HepG2 (cell line): ENCODE data around the gene U2AF2. TPM values are rescaled to one million over a fixed set of nuclear protein-coding genes. Genes with fewer than 3 reads are reported as not detected.

Experiments
- ATAC-seq: fragments of 200-7000 bp; cut with Tn5 transposase; 3 replicates; pipeline ENCODE4 v1.9.1; 2020; ENCODE audit warnings: mild to moderate bottlenecking, moderate library complexity
- BruUV-seq: library from RNA; stranded (reverse); fragments of 400-500 nt; replicated peaks from 2 replicates; lab custom pipeline; 2021; lab: Mats Ljungman, UMichigan
- CTCF ChIA-PET: fragments of 300-600 bp; formaldehyde crosslinking; extraction: SDS; loops from one replicate; lab custom pipeline; 2021; ENCODE audit warnings: low total read pairs, inconsistent platforms, low intra/inter-chr PET ratio; lab: Yijun Ruan, JAX
- POLR2A ChIA-PET: fragments of 350-600 bp; sonication (Branson Sonifier 250); formaldehyde crosslinking; loops from one replicate; lab custom pipeline; 2020; ENCODE audit warnings: antibody characterized with exemption, inconsistent platforms; lab: Yijun Ruan, JAX
- DNase-seq: peaks from one replicate; pipeline ENCODE4 v3.0.0-alpha.2; 2015; ENCODE audit warnings: low spot score
- FAIRE-seq: peaks from 3 replicates; lab custom pipeline; 2011; peaks lifted over from hg19 to GRCh38; lab: Jason Lieb, UNC
- H2AFZ ChIP-seq: one replicate; pipeline ENCODE4 v1.6.1; 2011; ENCODE audit warnings: low read length, inconsistent platforms
- H3K27ac ChIP-seq: fragments of 300-600 bp; 3 replicates; pipeline ENCODE4 v1.8.0; 2011; ENCODE audit warnings: mixed run types, mild to moderate bottlenecking, mixed read lengths, low read length, inconsistent platforms; ENCODE audit not compliant: insufficient read depth; ENCODE audit errors: extremely low read length
- H3K27me3 ChIP-seq, 2 experiments: fragments of 200-600 bp in 1 of 2; 2 replicates in 1 of 2; 3 replicates in 1 of 2; pipeline versions ENCODE4 v1.6.0 to v1.8.0; 2011; ENCODE audit warnings: low read length in 2 of 2, mild to moderate bottlenecking in 2 of 2, moderate library complexity in 2 of 2, inconsistent platforms in 1 of 2; ENCODE audit not compliant: insufficient read depth in 2 of 2, control insufficient read depth in 1 of 2
- H3K36me3 ChIP-seq, 2 experiments: fragments of 200-600 bp in 1 of 2; replicated peaks in 1 of 2; 2 replicates in 1 of 2; 3 replicates in 1 of 2; pipeline versions ENCODE4 v1.5.1 to v1.8.0; 2011; ENCODE audit warnings: low read length in 2 of 2, inconsistent platforms in 1 of 2; ENCODE audit not compliant: insufficient read depth in 2 of 2, control insufficient read depth in 1 of 2
- H3K4me1 ChIP-seq: 2 replicates; pipeline ENCODE4 v1.5.1; 2012; ENCODE audit warnings: low read length, inconsistent platforms; ENCODE audit not compliant: insufficient read depth
- H3K4me2 ChIP-seq: 2 replicates; pipeline ENCODE4 v1.6.0; 2011; ENCODE audit warnings: low read depth, low read length, inconsistent platforms
- H3K4me3 ChIP-seq, 3 experiments: fragments of 200-600 bp in 1 of 3; sonication (generic), shearing (Covaris generic) in 1 of 3; replicated peaks in 1 of 3; 2 replicates each; pipeline ENCODE4 v1.5.1; 2011 to 2016; ENCODE audit warnings: low read length in 3 of 3, inconsistent platforms in 2 of 3, low read depth in 2 of 3, mild to moderate bottlenecking in 2 of 3, control low read depth in 1 of 3, mixed read lengths in 1 of 3; ENCODE audit not compliant: insufficient read depth in 1 of 3
- H3K79me2 ChIP-seq: one replicate; pipeline ENCODE4 v1.6.1; 2011; ENCODE audit warnings: low read length, inconsistent platforms; ENCODE audit not compliant: insufficient read depth
- H3K9ac ChIP-seq: 2 replicates; pipeline ENCODE4 v1.6.0; 2011; ENCODE audit warnings: mild to moderate bottlenecking, low read depth, low read length, inconsistent platforms; ENCODE audit not compliant: insufficient read depth
- H3K9me3 ChIP-seq: 2 replicates; pipeline ENCODE4 v1.5.1; 2012; ENCODE audit warnings: mild to moderate bottlenecking, low read length
- H4K20me1 ChIP-seq: 2 replicates; pipeline ENCODE4 v1.6.0; 2011; ENCODE audit warnings: inconsistent platforms, mild to moderate bottlenecking, low read length, moderate library complexity; ENCODE audit not compliant: insufficient read depth
- ARNT2 ChIP-seq: sonication (generic); formaldehyde crosslinking; IDR thresholded peaks from 2 replicates; pipeline ENCODE4 v1.8.0; 2022; ENCODE audit warnings: mild to moderate bottlenecking, low read depth, missing genetic modification reagents, moderate library complexity
- BCL6 ChIP-seq: IDR thresholded peaks from 2 replicates; pipeline ENCODE4 v1.6.1; 2016; ENCODE audit warnings: missing genetic modification reagents, missing compliant biosample characterization
- CCAR2 ChIP-seq: fragments of 200-400 bp; formaldehyde crosslinking; optimal IDR thresholded peaks from 2 replicates; pipeline ENCODE3; 2018; ENCODE audit warnings: low read depth, mild to moderate bottlenecking, low read length, moderate library complexity
- ELF3 ChIP-seq: IDR thresholded peaks from 2 replicates; pipeline ENCODE4 v1.6.1; 2016; ENCODE audit warnings: missing genetic modification reagents, missing compliant biosample characterization
- PAX8 ChIP-seq: sonication (generic); formaldehyde crosslinking; IDR thresholded peaks from 2 replicates; pipeline ENCODE4 v1.8.0; 2022; ENCODE audit warnings: mild to moderate bottlenecking, missing genetic modification reagents, borderline replicate concordance
- RBM22 ChIP-seq: fragments of 200-400 bp; formaldehyde crosslinking; optimal IDR thresholded peaks from 2 replicates; pipeline ENCODE3; 2017; ENCODE audit warnings: mild to moderate bottlenecking, low read length, moderate library complexity
- STAG1 ChIP-seq: sonication (generic); formaldehyde crosslinking; IDR thresholded peaks from 2 replicates; pipeline ENCODE4 v1.4.0; 2020; ENCODE audit warnings: missing genetic modification reagents
- ZNF280D ChIP-seq: sonication (generic); formaldehyde crosslinking; IDR thresholded peaks from 2 replicates; pipeline ENCODE4 v1.5.1; 2020; ENCODE audit warnings: mild to moderate bottlenecking, missing genetic modification reagents
- ZNF484 ChIP-seq: sonication (generic); formaldehyde crosslinking; IDR thresholded peaks from 2 replicates; pipeline ENCODE4 v1.5.1; 2020; ENCODE audit warnings: mild to moderate bottlenecking, low read depth, missing genetic modification reagents, borderline replicate concordance
- ZNF605 ChIP-seq: sonication (generic); formaldehyde crosslinking; IDR thresholded peaks from 2 replicates; pipeline ENCODE4 v1.8.0; 2022; ENCODE audit warnings: mild to moderate bottlenecking, missing genetic modification reagents
- ZNF687 ChIP-seq: sonication (generic); formaldehyde crosslinking; IDR thresholded peaks from 2 replicates; pipeline ENCODE4 v1.5.1; 2020; ENCODE audit warnings: mild to moderate bottlenecking, missing genetic modification reagents, moderate library complexity
- ZNF740 ChIP-seq: sonication (generic); formaldehyde crosslinking; IDR thresholded peaks from 2 replicates; pipeline ENCODE4 v1.4.0; 2020; ENCODE audit warnings: missing genetic modification reagents
- ZSCAN25 ChIP-seq: sonication (generic); formaldehyde crosslinking; IDR thresholded peaks from 2 replicates; pipeline ENCODE4 v1.8.0; 2022; ENCODE audit warnings: mild to moderate bottlenecking, missing genetic modification reagents
- WGBS: methylation state at CpG from one replicate; pipeline ENCODE4 v1.1.6; 2017; ENCODE audit warnings: low lambda C conversion rate; 5-methylcytosine and 5-hydroxymethylcytosine counted together
- in situ Hi-C: cut with HindIII; loops from 2 replicates; pipeline ENCODE4 v1.10.0; 2017; ENCODE audit warnings: low pct_unique_long_range_greater_than_20kb; ENCODE audit not compliant: extremely low pct_ligation_motif_present
- intact Hi-C: fragments of 100-400 bp; cut with micrococcal nuclease; formaldehyde crosslinking; loops from one replicate; pipeline ENCODE4 v1.10.0; 2022; ENCODE audit not compliant: unreplicated experiment
- polyA plus RNA-seq, 8 experiments: library from polyadenylated mRNA; depleted of rRNA in 3 of 8; stranded (reverse) in 7 of 8; unstranded in 1 of 8; fragments of >200 nt; fragmentation: Illumina TruSeq in 4 of 8; extraction: Trizol in 4 of 8; gene quantifications; 2 replicates each; pipeline versions ENCODE4 v1.2.1 to v1.2.3, GENCODE V29; 2011 to 2016; ENCODE audit warnings: low read depth in 4 of 8, missing spikeins in 1 of 8, mixed read lengths in 1 of 8; ENCODE audit not compliant: insufficient read depth in 1 of 8
- total RNA-seq, 5 experiments: library from RNA; depleted of rRNA; stranded (reverse); fragments of >200 nt; fragmentation: Illumina TruSeq; extraction: Trizol; gene quantifications; 2 replicates each; pipeline ENCODE4 v1.2.3, GENCODE V29; 2016; ENCODE audit warnings: low read depth in 1 of 5

Gene U2AF2
- total and polyA plus RNA-seq, 2 of the 13 experiments (the other 11 are each of a cell fraction or from before 2014, with no cell fraction given), result 84.3 to 124 TPM

DNA sequence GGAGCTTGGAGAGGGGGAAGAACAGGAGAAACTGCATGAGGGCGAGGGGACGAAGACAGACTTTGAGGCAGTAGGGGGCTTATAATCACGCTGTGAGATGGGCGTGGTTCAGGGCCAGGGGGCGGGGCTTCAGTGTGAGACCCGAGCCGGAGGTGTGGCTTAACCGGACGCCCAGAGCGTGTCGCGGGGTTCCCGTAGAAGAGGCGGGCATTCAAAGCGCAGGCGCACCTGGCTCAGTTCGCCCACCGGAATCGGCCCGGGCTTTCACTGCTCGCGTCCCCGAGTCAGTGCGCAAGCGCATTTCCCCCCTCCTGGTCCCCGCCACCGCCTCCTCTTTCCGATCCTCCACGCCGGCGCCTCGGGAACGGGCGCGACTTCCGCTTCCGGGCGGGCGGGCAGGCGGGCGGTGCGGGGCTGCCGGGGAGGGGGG, 49.6 kb upstream of the U2AF2 start (continued):
- TF ChIP-seq ZNF687 (peak; percentile 57), ZSCAN25 (CRISPR knock-in tag) (peak; percentile 87)
- TF ChIP-seq, all 625 proteins: peak for 75

- Histone ChIP-seq H3K27ac (peak within 1 kb of the TSS; percentile 81), H3K79me2 (peaks cover 15% of the 10 kb centered on the region), H3K4me3 (peak within 1 kb of the TSS; percentile 81 to 85 (median 84)), H3K4me2 (peak within 1 kb of the TSS; percentile 97), H3K9ac (peak within 1 kb of the TSS; percentile 84), H2AFZ (no peak within 1 kb of the TSS), H3K27me3 (no peaks in the 10 kb centered on the region; a peak in 1 of 5 replicates), H4K20me1 (no peaks in the 10 kb centered on the region), H3K4me1 (peaks cover 48% of the 10 kb centered on the region), H3K9me3 (no peaks in the 10 kb centered on the region), H3K36me3 (peaks cover 0 to 2% of the 10 kb centered on the region in 2 experiments; a peak in 1 of 5 replicates)
- DNase-seq, result peak; percentile 72
- in situ Hi-C loops (loop anchor here (5.0 kb wide), 1 partner anchor 89 kb away; no protein-coding TSS in a partner anchor), intact Hi-C loops (loop anchor here (1.0 to 10.0 kb wide), 2 partner anchors 51 to 89 kb away; no protein-coding TSS in a partner anchor)
- peak; percentile 69 for ATAC-seq
- peak; percentile 76 for FAIRE-seq
- POLR2A ChIA-PET, result interaction anchor here (0.5 to 2.8 kb wide), 18 partner anchors 12 to 347 kb away, joined by 3 to 23 read pairs (median 5); partner anchors contain the start of genes ISOC2, PPP6R1, U2AF2 and ZNF628
- 2% methylated on average over 16 of the region's 44 CpGs for WGBS
- CTCF ChIA-PET, result interaction anchor here (0.9 to 3.0 kb wide), 2 partner anchors 26 to 89 kb away, joined by 3 to 25 read pairs; no protein-coding TSS in a partner anchor
- BruUV-seq, result no TSS peak
- TF ChIP-seq ZNF605 (peak; percentile 67; the same call in 1 of the 2 replicates), ELF3 (peak; percentile 5; the same call in 1 of the 2 replicates), STAG1 (peak; percentile 80), ARNT2 (CRISPR knock-in tag) (0 out of 2 replicates have a peak, but pooled peaks have one; percentile 23), ZNF280D (0 out of 2 replicates have a peak, but pooled peaks have one; percentile 23), CCAR2 (peak; percentile 19), ZNF484 (CRISPR knock-in tag) (no peak), RBM22 (no peak), BCL6 (CRISPR knock-in tag) (no peak), ZNF740 (CRISPR knock-in tag) (peak; percentile 99), PAX8 (CRISPR knock-in tag) (no peak)
Observed at GRCh38 chr19:55605637-55606470, 49.0 kb upstream of the U2AF2 start, which contains the start of gene ZNF865. Gene ZNF865, plus strand, starts transcription at chr19:55605647. Its CDS starts 7,972 bp downstream, at chr19:55613619.
